ENCODE results near the gene CDC42BPG. TPM values are rescaled to one million over a fixed set of nuclear protein-coding genes. Genes with fewer than 3 reads are reported as not detected.

The CDC42BPG gene
- total RNA-seq, 1 donor from 2014 or later, result 0.42 TPM

DNA sequence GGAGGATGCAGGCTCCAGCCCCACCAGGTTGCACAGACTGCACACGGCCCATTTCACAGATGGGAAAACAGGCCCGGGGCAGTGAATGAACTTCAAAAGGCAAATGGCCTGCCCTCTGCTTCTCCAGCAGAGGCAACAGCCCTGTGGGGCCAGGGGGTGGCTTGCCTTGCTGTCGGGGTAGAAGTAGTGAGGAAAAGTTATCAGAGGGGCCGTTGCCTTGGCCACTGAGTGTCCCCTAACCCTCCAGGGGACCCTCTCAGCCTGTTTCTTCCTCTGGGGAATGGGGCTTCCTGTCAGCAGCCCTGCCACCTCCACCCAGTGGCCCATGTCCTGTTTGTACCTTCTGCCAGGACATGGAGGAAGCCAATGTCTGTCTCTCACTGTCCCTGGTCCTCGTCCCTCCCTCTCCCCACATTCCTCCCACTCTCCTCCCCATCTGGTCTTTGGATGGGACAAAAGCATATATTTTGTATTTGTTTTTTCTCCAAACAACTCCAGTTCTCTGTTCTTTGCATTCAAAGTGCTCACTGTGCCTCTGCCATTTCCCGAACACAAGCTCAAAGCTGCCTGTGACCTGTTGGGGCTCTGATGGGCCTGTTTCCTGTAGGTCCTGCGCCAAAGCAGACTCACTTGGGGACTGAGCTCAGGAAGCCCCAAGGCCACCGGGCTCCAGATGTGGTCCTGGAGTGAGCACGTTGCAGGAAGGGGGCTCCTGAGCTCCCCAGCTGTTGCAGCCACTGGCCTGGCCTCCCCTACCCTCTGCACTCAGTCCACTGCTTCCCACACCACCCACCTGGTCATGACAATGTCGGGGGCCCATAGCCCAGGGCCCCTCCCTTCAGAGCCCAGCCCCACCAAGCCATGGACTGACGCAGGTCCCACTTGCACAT is 50.9 kb downstream of the CDC42BPG start:
- intact Hi-C loops (cut with micrococcal nuclease), result no loop called here

- intact Hi-C loops (cut with micrococcal nuclease), result no loop called here
These were observed 52.0 kb downstream of the CDC42BPG start for GRCh38 chr11:64792482-64792881.

DNA sequence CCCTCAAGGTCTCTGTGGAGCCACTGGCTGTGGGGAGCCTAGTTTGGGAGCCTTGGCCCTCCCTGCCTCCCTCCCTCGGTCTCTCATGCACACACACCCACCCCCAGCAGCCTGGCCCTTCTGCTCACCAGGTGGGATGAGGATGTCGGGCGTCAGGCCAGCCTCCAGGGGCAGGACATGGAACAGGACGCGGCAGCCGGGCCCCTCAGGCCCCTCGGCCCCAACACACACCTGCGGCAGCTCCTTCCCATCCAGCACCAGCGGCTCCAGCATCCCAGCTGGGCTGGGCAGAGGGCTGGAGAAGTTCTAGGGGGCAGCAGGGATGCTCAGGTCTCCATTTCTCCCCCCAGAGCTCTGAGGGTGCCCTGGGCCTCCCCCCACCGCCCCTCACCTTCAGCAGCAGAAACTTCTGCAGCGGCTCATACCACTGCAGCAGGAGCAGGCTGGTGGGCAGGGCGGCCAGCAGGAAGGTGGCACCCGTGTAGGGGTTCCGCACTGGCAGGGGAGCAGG is 52.6 kb downstream of the CDC42BPG start:
- intact Hi-C loops (cut with micrococcal nuclease), result no loop called here

- intact Hi-C loops (cut with micrococcal nuclease), result no loop called here
These were observed 54.0 kb downstream of the CDC42BPG start for GRCh38 chr11:64790205-64791095.

GRCh38 chr11:64789331-64790204 is 54.9 kb downstream of the CDC42BPG start:
- intact Hi-C loops (cut with micrococcal nuclease), result loop anchor here (5.0 kb wide), 1 partner anchor 58 kb away; no protein-coding TSS in a partner anchor

DNA sequence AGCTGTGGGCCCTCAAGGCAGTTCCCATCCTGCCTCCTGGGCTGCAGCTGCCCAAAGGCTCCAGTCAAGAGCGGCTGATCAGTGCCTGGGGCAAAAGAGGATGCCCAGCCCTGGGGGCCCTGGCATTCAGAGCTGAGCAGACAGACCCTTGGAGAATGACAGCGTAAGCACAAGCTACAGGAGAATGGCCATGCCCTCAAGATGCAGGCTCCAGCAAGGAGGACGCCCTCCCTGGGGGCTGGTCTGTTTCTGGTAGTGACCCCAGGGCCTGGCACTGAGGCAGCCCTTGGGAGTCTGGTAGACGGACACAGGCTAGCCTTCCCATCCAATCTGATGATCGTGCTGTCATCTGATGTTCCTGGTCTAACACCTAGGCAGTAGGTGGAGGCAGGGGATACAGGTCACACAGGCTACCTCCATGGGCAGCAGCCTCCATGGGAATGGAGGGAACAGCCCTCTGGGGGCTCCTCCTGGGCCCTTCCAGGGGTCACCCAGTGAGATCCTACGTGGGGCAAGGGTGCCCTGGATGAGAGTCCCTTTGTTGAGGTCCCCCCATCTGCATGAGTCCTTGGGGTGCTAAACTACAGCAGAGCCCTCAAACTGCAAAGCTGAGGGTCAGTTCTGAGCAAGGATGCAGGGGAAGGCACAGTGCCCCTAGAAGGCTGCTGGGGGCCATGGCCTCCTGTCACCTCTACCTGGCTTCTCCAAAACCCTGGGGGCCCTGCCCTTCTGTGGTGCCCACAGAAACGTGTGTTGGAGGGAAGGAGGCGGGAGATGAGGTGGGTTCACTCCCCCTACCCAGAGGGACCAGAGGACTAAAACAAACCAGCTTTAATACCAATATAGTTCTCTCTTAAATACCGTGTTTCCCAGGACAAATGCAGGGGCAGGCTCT is 55.9 kb downstream of the CDC42BPG start:
- intact Hi-C loops (cut with micrococcal nuclease), result loop anchor here (5.0 kb wide), 1 partner anchor 59 kb away; no protein-coding TSS in a partner anchor

- intact Hi-C loops (cut with micrococcal nuclease), result loop anchor here (5.0 kb wide), 1 partner anchor 60 kb away; no protein-coding TSS in a partner anchor
These were observed 56.7 kb downstream of the CDC42BPG start for GRCh38 chr11:64787526-64788320.

DNA sequence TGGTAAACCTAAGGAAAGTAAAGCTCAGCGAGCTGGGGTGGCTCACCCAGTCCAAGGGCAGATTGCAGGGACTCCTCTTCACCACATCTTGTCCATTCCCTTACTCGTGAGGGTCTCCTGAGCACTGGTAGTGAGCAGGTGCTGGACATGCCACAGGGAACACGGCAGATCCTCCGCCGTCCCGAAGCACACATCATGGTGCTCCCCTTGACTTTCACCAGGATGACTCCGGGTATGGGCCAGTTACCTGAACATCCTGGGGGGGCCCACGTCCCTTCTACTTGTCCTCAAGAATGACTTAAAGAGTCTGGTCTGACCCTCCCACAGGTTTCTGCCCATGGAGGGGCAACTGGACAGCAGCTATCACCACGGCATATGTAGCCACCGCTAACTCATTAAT is 58.1 kb downstream of the CDC42BPG start:
- intact Hi-C loops (cut with micrococcal nuclease), result loop anchor here (5.0 kb wide), 1 partner anchor 61 kb away; no protein-coding TSS in a partner anchor

DNA sequence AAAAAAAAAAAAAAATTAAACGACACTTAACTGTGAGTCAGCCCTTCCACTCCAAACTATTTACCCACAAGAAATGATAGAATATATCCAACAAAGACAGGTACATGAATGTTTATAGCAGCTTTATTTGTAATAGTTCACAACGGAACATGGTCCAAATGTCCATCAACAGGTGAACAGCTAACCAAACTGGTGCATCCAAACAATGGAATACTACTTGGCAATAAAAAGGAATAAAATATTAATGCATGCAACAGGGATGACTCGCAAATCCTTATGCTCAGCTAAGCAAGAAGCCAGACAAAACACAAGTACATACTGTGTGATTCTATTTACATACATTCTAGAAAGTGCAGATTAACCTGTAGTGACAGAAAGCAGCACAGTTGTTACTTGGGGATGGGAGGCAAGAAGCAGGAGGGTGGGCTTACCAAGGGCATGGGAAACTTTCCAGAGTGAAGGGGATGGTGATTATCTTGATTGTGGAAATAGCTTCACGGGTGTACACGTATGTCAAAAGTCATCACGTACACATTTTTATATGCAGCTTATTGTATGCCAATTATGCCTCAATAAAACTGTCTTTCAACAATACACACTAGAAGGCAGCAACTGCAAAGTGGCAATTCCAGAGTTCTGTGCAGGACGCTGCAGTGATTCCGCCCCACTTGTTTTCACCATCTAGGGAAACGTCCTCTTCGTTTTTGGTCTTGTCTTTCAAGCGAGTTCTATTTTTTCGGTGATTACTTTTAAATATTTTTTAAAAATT is 59.5 kb downstream of the CDC42BPG start:
- intact Hi-C loops (cut with micrococcal nuclease), result loop anchor here (5.0 kb wide), 1 partner anchor 62 kb away; no protein-coding TSS in a partner anchor

DNA sequence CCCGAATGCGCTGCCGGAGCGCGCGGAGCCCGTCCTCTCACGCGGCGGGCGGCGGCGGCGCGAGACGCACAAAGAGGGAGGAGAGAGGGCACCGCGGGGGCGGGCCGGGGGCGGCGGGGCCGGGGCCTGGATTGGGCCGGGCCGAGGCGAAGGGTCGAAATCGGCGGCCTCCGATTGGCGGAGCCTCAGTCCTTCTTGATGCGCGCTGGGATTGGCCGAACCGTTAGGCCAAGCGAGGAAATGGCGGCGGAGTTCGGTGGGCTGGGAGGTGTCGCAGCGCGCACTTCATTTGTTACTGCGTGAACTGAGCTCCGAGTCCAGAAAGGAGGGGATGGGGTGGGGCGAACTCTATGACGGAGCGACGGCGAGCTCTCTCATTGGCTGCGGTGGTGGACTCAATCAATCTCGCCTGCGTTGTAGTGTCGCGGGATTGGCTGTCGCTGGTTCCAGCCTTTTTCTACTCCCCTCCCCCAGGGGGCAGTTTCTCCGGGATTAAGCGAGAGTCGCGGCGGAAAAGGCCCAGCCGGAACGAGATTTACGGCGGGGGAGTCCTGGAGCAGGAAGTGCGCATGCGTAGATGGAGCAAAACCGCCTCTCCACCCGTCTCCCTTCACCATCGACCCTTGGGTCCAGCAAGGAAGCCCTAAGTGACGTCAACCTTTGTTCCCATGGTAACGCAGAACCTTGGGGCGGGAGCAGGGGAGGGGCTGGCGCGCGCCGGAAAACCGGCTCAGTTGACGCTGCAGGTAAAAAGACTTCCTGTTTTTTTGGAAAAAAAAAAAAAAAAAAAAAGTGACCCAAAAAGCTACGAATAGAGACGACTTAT is 65.8 kb downstream of the CDC42BPG start, which contains the start of gene SF1:
SF1 (minus strand) TSS at position 70 of the 826 bp plus-strand sequence. CDS start 150 bp downstream, outside the sequence.
- intact Hi-C loops (cut with micrococcal nuclease), result loop anchor here (1.0 to 2.0 kb wide), 16 partner anchors 25 to 1490 kb away; partner anchors contain the start of genes ATG2A, CDCA5, EHD1 and MAP4K2

- intact Hi-C loops (cut with micrococcal nuclease), result loop anchor here (1.0 to 2.0 kb wide), 11 partner anchors 25 to 1491 kb away; partner anchors contain the start of genes ATG2A, MAP4K2, PCNX3 and PPP2R5B
These were observed 66.3 kb downstream of the CDC42BPG start for GRCh38 chr11:64778223-64778472.

DNA sequence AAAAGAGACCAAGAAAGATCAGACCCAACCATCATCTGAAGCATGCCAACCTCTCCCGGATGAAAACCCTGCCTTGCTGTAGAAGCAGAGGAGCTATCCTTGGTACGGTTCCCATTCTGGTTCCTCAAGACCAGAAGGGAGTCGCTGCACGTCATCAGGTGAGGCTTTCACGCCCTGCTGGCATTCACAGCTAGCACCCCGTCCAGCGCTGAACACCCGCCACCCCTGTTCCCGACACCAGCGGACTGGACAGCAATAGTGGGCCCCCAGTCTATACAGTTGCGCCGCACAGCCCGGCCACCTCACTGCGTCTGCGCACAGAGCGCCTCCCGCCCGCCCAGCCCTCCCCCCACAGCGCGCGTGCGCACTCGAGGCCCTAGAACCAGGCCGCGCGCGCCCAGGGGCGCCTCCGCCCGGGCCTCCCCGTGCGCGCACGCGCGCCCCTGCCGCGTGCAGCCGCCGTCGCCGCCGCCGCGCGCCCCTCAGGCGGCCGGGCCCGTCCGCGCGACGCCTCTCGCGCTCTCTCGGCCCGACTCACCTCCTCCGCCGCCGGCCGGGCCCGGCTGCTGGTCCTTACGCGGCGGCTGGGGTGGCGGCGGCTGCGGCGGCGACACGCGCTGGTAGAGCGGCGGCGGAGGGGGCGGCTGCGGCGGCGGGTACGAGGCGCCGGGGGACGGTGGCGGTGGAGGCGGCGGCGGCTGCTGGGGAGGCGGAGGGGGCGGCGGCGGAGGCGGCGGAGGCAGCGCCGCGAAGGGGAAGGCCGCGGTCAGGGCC is 66.8 kb downstream of the CDC42BPG start:
- intact Hi-C loops (cut with micrococcal nuclease), result loop anchor here (1.0 to 2.0 kb wide), 14 partner anchors 10 to 1491 kb away; partner anchors contain the start of genes ATG2A, MAP4K2, PCNX3 and PPP2R5B

DNA sequence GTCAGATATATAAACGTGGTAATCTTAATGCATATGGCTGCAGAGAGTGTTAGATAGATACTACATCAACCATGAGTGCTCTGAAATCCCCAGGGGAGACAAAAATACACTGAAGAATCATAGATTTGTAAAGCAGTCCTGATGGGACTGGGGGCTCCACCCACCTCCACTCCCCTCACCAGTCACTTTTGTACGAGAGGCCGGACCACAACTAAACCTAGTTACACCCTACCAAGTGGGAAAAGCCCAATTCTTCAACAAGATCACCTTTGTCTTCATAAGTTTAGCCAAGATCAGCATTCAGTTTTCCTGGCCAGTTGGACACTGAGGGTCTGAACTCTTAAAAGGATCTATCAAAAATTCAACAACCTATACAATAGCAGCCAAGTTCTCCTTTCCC is 67.6 kb downstream of the CDC42BPG start:
- intact Hi-C loops (cut with micrococcal nuclease), result loop anchor here (1.0 to 2.0 kb wide), 3 partner anchors 10 to 33 kb away; partner anchors contain the start of gene RASGRP2

GRCh38 chr11:64776425-64776824 is 68.0 kb downstream of the CDC42BPG start:
- intact Hi-C loops (cut with micrococcal nuclease), result loop anchor here (2.0 kb wide), 1 partner anchor 14 kb away; no protein-coding TSS in a partner anchor

DNA sequence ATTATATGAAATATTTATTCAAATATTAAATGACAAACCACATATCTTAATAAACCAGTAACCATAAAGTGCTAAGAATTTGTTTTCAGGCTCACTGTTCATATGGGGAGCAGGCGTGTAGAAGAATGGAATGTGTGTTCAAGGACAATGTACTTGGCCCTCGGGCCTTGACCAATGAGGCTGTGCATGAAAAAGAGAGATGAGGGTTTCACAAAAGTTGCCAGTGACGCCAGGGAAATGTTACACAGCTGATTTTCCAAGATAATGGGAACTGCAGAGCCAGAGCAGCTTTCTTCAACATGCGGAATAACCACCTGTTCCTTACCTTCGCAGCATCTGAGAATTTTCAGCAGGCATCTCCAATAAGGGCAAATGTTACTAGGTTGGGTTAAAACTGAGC is 70.3 kb downstream of the CDC42BPG start:
- intact Hi-C loops (cut with micrococcal nuclease), result no loop called here
